Osteoblast (primary cell): Measurements from ENCODE around the gene COL23A1. TPM values are rescaled to one million over a fixed set of nuclear protein-coding genes. Genes with fewer than 3 reads are reported as not detected.
A peak's percentile ranks its signal among the peaks of the same experiment; 100 is the strongest.

Experiments used
- DNase-seq: peaks from one replicate; pipeline ENCODE4 v3.0.0; 2011; ENCODE audit warnings: low spot score, mixed read lengths; ENCODE audit not compliant: insufficient read length; ENCODE audit errors: missing footprints
- H2AFZ ChIP-seq: 2 replicates; pipeline ENCODE4 v1.6.0; 2011; ENCODE audit warnings: mild to moderate bottlenecking, low read length
- H3K27ac ChIP-seq: 2 replicates; pipeline ENCODE4 v1.5.1; 2011; ENCODE audit warnings: mild to moderate bottlenecking, low read depth, low read length, moderate library complexity
- H3K27me3 ChIP-seq: 2 replicates; pipeline ENCODE4 v1.6.0; 2012; ENCODE audit warnings: mild to moderate bottlenecking, control low read depth, inconsistent platforms, low read length, moderate library complexity; ENCODE audit not compliant: insufficient read depth
- H3K36me3 ChIP-seq: 2 replicates; pipeline ENCODE4 v1.5.1; 2011; ENCODE audit warnings: mild to moderate bottlenecking, low read length, control low read depth, moderate library complexity; ENCODE audit not compliant: insufficient read depth
- H3K4me1 ChIP-seq: 2 replicates; pipeline ENCODE4 v1.5.1; 2011; ENCODE audit warnings: mild to moderate bottlenecking, low read length, control low read depth, moderate library complexity; ENCODE audit not compliant: insufficient read depth
- H3K4me2 ChIP-seq: 2 replicates; pipeline ENCODE4 v1.6.0; 2011; ENCODE audit warnings: mild to moderate bottlenecking, low read length; ENCODE audit not compliant: insufficient read depth
- H3K4me3 ChIP-seq: fragments of 200-600 bp; sonication (generic); 3 replicates; pipeline ENCODE4 v1.5.1; 2012; ENCODE audit warnings: mild to moderate bottlenecking, low read length, inconsistent platforms; ENCODE audit not compliant: insufficient read depth
- H3K79me2 ChIP-seq: 2 replicates; pipeline ENCODE4 v1.6.0; 2012; ENCODE audit warnings: mild to moderate bottlenecking, low read length, control low read depth, inconsistent platforms; ENCODE audit not compliant: insufficient read depth
- H3K9me3 ChIP-seq: 2 replicates; pipeline ENCODE4 v1.5.1; 2011; ENCODE audit warnings: low read depth, low read length, control low read depth
- H4K20me1 ChIP-seq: 2 replicates; pipeline ENCODE4 v1.6.0; 2012; ENCODE audit warnings: mild to moderate bottlenecking, low read length, control low read depth; ENCODE audit not compliant: insufficient read depth
- CTCF ChIP-seq: IDR thresholded peaks from 2 replicates; pipeline ENCODE4 v1.5.1; 2011; ENCODE audit warnings: mild to moderate bottlenecking, low read depth, low read length, moderate library complexity; ENCODE audit errors: extremely low read depth
- total RNA-seq: library from RNA; depleted of rRNA; stranded (reverse); fragments of >200 nt; gene quantifications from 2 replicates; pipeline ENCODE4 v1.2.3, GENCODE V29; 2012

Gene COL23A1
- total RNA-seq, 1 donor = under 0.01 TPM

GRCh38 chr5:178423431-178423830 is 166.8 kb downstream of the COL23A1 start:
- Histone ChIP-seq H3K9me3 (no peaks in the 10 kb centered on the region), H2AFZ (no peak overlapping the region), H3K27me3 (no peaks in the 10 kb centered on the region), H3K4me3 (no peak overlapping the region), H3K36me3 (no peaks in the 10 kb centered on the region), H3K4me2 (no peak overlapping the region), H3K27ac (no peak overlapping the region), H3K79me2 (no peaks in the 10 kb centered on the region), H4K20me1 (no peaks in the 10 kb centered on the region), H3K4me1 (no peaks in the 10 kb centered on the region)
- no peak for TF ChIP-seq CTCF
- no peak for DNase-seq

DNA sequence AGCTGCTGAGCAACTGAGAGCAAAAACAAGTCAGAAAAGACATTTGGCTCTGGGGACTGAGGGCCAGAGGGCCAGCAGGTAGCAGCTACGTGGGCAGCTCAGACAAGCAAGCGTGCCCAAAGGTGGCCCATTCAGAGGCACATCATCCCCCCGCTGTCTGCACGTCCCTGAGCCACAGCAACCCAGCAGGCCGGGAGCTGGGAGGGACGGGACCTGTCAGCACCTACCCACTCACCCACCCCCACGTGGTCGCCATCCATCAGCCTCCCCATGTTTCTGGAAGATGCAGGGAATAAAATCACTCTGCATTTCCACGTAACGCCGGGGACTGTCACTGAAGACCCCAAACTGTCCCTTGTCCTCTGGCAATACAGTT is 167.8 kb downstream of the COL23A1 start:
- no peak overlapping the region for H3K4me2 ChIP-seq
- H3K4me1 ChIP-seq = peaks cover 1% of the 10 kb centered on the region
- TF ChIP-seq CTCF = no peak
- no peaks in the 10 kb centered on the region for H3K79me2 ChIP-seq
- H3K27me3 ChIP-seq = no peaks in the 10 kb centered on the region
- no peaks in the 10 kb centered on the region for H3K36me3 ChIP-seq
- no peak for DNase-seq
- no peaks in the 10 kb centered on the region for H3K9me3 ChIP-seq
- no peak overlapping the region for H3K4me3 ChIP-seq
- no peaks in the 10 kb centered on the region for H4K20me1 ChIP-seq
- H2AFZ ChIP-seq = no peak overlapping the region
- no peak overlapping the region for H3K27ac ChIP-seq

GRCh38 chr5:178421699-178422399 is 168.3 kb downstream of the COL23A1 start:
- peak; percentile 53 for DNase-seq
- Histone ChIP-seq H3K36me3 (no peaks in the 10 kb centered on the region), H3K79me2 (no peaks in the 10 kb centered on the region), H3K4me2 (no peak overlapping the region), H4K20me1 (no peaks in the 10 kb centered on the region), H3K27ac (no peak overlapping the region), H3K4me3 (no peak overlapping the region), H3K27me3 (no peaks in the 10 kb centered on the region), H2AFZ (no peak overlapping the region), H3K9me3 (no peaks in the 10 kb centered on the region), H3K4me1 (peaks cover 6% of the 10 kb centered on the region)
- TF ChIP-seq CTCF = no peak

DNA sequence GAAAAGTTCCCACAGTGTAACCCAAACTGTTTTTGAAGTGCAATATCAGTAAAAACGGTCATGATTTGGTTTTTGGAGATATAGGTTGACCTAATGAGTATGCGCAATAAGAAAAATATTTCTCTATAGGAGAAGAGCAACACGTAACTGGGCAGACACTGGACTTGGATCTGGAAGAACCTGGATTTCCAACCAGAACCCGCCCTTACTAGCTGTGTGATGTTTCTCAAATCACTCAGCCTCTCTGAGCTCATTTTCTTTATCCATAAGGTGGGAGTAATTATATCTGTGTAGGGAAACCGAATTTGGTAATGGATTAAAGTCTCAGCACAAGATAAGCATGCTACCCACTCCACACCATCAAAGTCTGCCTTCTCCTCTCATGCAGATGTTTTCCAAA is 169.1 kb downstream of the COL23A1 start:
- H3K79me2 ChIP-seq = no peaks in the 10 kb centered on the region
- H3K27ac ChIP-seq = no peak overlapping the region
- no peaks in the 10 kb centered on the region for H3K27me3 ChIP-seq
- peaks cover 6% of the 10 kb centered on the region for H3K4me1 ChIP-seq
- H3K9me3 ChIP-seq = no peaks in the 10 kb centered on the region
- no peaks in the 10 kb centered on the region for H4K20me1 ChIP-seq
- H3K36me3 ChIP-seq = no peaks in the 10 kb centered on the region
- DNase-seq = no peak
- no peak for TF ChIP-seq CTCF
- no peak overlapping the region for H3K4me2 ChIP-seq
- no peak overlapping the region for H2AFZ ChIP-seq
- no peak overlapping the region for H3K4me3 ChIP-seq
